SK-N-SH (cell line): ENCODE results near the gene BLID.

Experiments
- CHD2 ChIP-seq: fragments of 150-350 bp; IDR thresholded peaks from 2 replicates; pipeline ENCODE4 v1.6.1; 2018; ENCODE audit warnings: low read length; ENCODE audit not compliant: partially characterized antibody
- EP300 ChIP-seq, 2 experiments: IDR thresholded peaks; 2 replicates each; pipeline versions ENCODE4 v1.4.0 to v1.6.1; 2012; ENCODE audit warnings: borderline replicate concordance in 1 of 2, low read depth in 1 of 2, low read length in 1 of 2
- EZH2phosphoT487 ChIP-seq: fragments of 200-600 bp; sonication (generic); IDR thresholded peaks from 2 replicates; pipeline ENCODE4 v1.6.1; 2017; ENCODE audit warnings: low read depth, mixed run types, mild to moderate bottlenecking, antibody characterized with exemption, moderate library complexity, borderline replicate concordance
- GABPA ChIP-seq: IDR thresholded peaks from 2 replicates; pipeline ENCODE4 v1.4.0; 2012; ENCODE audit warnings: low read depth, mild to moderate bottlenecking
- MEF2A ChIP-seq: IDR thresholded peaks from 2 replicates; pipeline ENCODE4 v1.4.0; 2012; ENCODE audit warnings: low read depth, borderline replicate concordance
- NFIC ChIP-seq: IDR thresholded peaks from 2 replicates; pipeline ENCODE4 v1.4.0; 2012; ENCODE audit warnings: borderline replicate concordance
- POLR2AphosphoS5 ChIP-seq: IDR thresholded peaks from 2 replicates; pipeline ENCODE4 v1.6.1; 2012; ENCODE audit warnings: low read depth, low read length
- RFX5 ChIP-seq: IDR thresholded peaks from 2 replicates; pipeline ENCODE4 v1.6.1; 2012; ENCODE audit warnings: mild to moderate bottlenecking, improper control_type of control experiment, low read length
- RXRA ChIP-seq: IDR thresholded peaks from 2 replicates; pipeline ENCODE4 v1.4.0; 2012; ENCODE audit warnings: low read depth, mild to moderate bottlenecking, borderline replicate concordance
- TAF1 ChIP-seq: IDR thresholded peaks from 2 replicates; pipeline ENCODE4 v1.6.1; 2012; ENCODE audit warnings: low read depth, mild to moderate bottlenecking, low read length, moderate library complexity, borderline replicate concordance
- YY1 ChIP-seq: IDR thresholded peaks from 2 replicates; pipeline ENCODE4 v1.4.0; 2012; ENCODE audit warnings: low read depth, mild to moderate bottlenecking
- TF ChIP-seq, protein P1 (sequence below): fragments of 200-600 bp; sonication (generic); IDR thresholded peaks from 2 replicates; pipeline ENCODE4 v1.6.1; 2017; ENCODE audit warnings: antibody characterized with exemption, mild to moderate bottlenecking, moderate library complexity
- TF ChIP-seq, protein P2 (sequence below): IDR thresholded peaks from 2 replicates; pipeline ENCODE4 v1.4.0; 2012; ENCODE audit warnings: low read depth, borderline replicate concordance
- TF ChIP-seq, protein P3 (sequence below): IDR thresholded peaks from 2 replicates; pipeline ENCODE4 v1.4.0; 2012; ENCODE audit warnings: low read depth

DNA sequence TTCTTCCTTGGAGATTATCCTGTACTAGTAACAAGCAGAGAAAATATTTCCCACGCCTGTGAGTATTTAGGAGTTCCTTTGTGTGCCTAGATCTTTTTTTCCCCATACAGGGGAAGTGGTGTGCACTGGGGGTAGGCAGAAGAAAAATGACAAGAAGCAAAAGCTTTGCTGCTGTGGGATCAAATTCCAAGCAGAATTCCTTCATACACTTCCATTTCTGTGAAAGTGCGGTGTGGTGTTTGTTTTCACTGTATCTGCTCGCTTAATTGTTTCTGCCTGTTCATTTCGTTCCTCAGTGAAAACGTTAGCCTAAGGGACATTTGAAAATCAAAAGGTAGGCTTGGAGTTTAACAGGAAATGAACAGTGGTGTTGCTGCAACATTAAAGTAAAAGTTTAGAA, 47.9 kb downstream of the BLID start:
- TF ChIP-seq, protein P1, sequence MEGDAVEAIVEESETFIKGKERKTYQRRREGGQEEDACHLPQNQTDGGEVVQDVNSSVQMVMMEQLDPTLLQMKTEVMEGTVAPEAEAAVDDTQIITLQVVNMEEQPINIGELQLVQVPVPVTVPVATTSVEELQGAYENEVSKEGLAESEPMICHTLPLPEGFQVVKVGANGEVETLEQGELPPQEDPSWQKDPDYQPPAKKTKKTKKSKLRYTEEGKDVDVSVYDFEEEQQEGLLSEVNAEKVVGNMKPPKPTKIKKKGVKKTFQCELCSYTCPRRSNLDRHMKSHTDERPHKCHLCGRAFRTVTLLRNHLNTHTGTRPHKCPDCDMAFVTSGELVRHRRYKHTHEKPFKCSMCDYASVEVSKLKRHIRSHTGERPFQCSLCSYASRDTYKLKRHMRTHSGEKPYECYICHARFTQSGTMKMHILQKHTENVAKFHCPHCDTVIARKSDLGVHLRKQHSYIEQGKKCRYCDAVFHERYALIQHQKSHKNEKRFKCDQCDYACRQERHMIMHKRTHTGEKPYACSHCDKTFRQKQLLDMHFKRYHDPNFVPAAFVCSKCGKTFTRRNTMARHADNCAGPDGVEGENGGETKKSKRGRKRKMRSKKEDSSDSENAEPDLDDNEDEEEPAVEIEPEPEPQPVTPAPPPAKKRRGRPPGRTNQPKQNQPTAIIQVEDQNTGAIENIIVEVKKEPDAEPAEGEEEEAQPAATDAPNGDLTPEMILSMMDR = no peak
- no peak for TF ChIP-seq NFIC
- no peak for TF ChIP-seq EP300 (IDR thresholded peaks at IDR 0.05; ENCODE audit: borderline replicate concordance in 1 of 2, low read depth in 1 of 2, low read length in 1 of 2)
- TF ChIP-seq MEF2A = no peak
- no peak for TF ChIP-seq TAF1
- TF ChIP-seq EZH2phosphoT487 = no peak
- TF ChIP-seq GABPA = no peak
- TF ChIP-seq POLR2AphosphoS5 = no peak
- TF ChIP-seq RFX5 = no peak
- TF ChIP-seq RXRA = no peak
- TF ChIP-seq, protein P2, sequence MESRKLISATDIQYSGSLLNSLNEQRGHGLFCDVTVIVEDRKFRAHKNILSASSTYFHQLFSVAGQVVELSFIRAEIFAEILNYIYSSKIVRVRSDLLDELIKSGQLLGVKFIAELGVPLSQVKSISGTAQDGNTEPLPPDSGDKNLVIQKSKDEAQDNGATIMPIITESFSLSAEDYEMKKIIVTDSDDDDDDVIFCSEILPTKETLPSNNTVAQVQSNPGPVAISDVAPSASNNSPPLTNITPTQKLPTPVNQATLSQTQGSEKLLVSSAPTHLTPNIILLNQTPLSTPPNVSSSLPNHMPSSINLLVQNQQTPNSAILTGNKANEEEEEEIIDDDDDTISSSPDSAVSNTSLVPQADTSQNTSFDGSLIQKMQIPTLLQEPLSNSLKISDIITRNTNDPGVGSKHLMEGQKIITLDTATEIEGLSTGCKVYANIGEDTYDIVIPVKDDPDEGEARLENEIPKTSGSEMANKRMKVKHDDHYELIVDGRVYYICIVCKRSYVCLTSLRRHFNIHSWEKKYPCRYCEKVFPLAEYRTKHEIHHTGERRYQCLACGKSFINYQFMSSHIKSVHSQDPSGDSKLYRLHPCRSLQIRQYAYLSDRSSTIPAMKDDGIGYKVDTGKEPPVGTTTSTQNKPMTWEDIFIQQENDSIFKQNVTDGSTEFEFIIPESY = no peak
- TF ChIP-seq YY1 = no peak
- no peak for TF ChIP-seq CHD2
- TF ChIP-seq, protein P3, sequence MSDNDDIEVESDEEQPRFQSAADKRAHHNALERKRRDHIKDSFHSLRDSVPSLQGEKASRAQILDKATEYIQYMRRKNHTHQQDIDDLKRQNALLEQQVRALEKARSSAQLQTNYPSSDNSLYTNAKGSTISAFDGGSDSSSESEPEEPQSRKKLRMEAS = no peak
